H1 (cell line): ENCODE results near the gene SH3YL1. TPM values are rescaled to one million over a fixed set of nuclear protein-coding genes. Genes with fewer than 3 reads are reported as not detected.

Experiments
- CTCF ChIA-PET: fragments of 300-600 bp; sonication (Branson Sonifier 250); formaldehyde crosslinking; loops from one replicate; lab custom pipeline; 2021; ENCODE audit not compliant: partially characterized antibody; lab: Charles Lee
- POLR2A ChIA-PET: fragments of 300-600 bp; sonication (Branson Sonifier 250); formaldehyde crosslinking; loops from one replicate; lab custom pipeline; 2021; ENCODE audit warnings: inconsistent platforms; ENCODE audit not compliant: partially characterized antibody; lab: Charles Lee
- DNase-seq, 2 experiments: peaks; one replicate each; pipeline versions ENCODE4 v3.0.0 to v3.0.0-alpha.2; 2010 to 2022; ENCODE audit warnings: low spot score in 2 of 2, low read depth in 1 of 2, mixed read lengths in 1 of 2
- FAIRE-seq: peaks from 2 replicates; lab custom pipeline; 2011; peaks lifted over from hg19 to GRCh38; lab: Jason Lieb, UNC
- H2AFZ ChIP-seq: 2 replicates; pipeline ENCODE4 v1.8.1; 2012; ENCODE audit warnings: low read length, inconsistent platforms
- H2AK5ac ChIP-seq: 2 replicates; pipeline ENCODE4 v1.6.1; 2013; ENCODE audit warnings: low read depth, low read length
- H2BK120ac ChIP-seq: replicated peaks from 2 replicates; pipeline ENCODE3; 2013; ENCODE audit warnings: low read depth, low read length, inconsistent platforms
- H2BK12ac ChIP-seq: 2 replicates; pipeline ENCODE4 v1.6.1; 2013; ENCODE audit warnings: low read depth, low read length
- H2BK15ac ChIP-seq: 2 replicates; pipeline ENCODE4 v1.6.1; 2013; ENCODE audit warnings: low read length
- H2BK20ac ChIP-seq: 2 replicates; pipeline ENCODE4 v1.6.1; 2013; ENCODE audit warnings: low read length
- H2BK5ac ChIP-seq: 2 replicates; pipeline ENCODE4 v1.6.1; 2013; ENCODE audit warnings: low read depth, low read length
- H3K14ac ChIP-seq: 2 replicates; pipeline ENCODE4 v1.6.1; 2013; ENCODE audit warnings: inconsistent platforms; ENCODE audit not compliant: insufficient read length
- H3K18ac ChIP-seq: 2 replicates; pipeline ENCODE4 v1.6.1; 2013; ENCODE audit warnings: low read length; ENCODE audit errors: extremely low read depth
- H3K23ac ChIP-seq: 2 replicates; pipeline ENCODE4 v1.6.1; 2013; ENCODE audit warnings: inconsistent platforms; ENCODE audit not compliant: insufficient read length
- H3K23me2 ChIP-seq: 2 replicates; pipeline ENCODE4 v1.6.1; 2013; ENCODE audit warnings: low read depth, low read length
- H3K27ac ChIP-seq: 2 replicates; pipeline ENCODE4 v1.6.1; 2011; ENCODE audit warnings: low read depth, low read length, inconsistent platforms
- H3K27me3 ChIP-seq, 4 experiments: replicated peaks in 1 of 4; 1 replicate in 1 of 4; 2 replicates in 3 of 4; pipeline versions ENCODE4 v1.6.1 to v1.8.1; 2011 to 2013; ENCODE audit warnings: low read length in 3 of 4, mild to moderate bottlenecking in 3 of 4, inconsistent platforms in 2 of 4, mixed read lengths in 2 of 4, moderate library complexity in 1 of 4; ENCODE audit not compliant: control insufficient read depth in 3 of 4, insufficient read depth in 3 of 4; ENCODE audit errors: extremely low read depth in 1 of 4
- H3K36me3 ChIP-seq, 4 experiments: 2 replicates each; pipeline versions ENCODE4 v1.6.1 to v1.8.1; 2011 to 2013; ENCODE audit warnings: mild to moderate bottlenecking in 4 of 4, low read length in 3 of 4, moderate library complexity in 2 of 4, control low read depth in 1 of 4, inconsistent platforms in 1 of 4; ENCODE audit not compliant: insufficient read depth in 4 of 4, control insufficient read depth in 2 of 4
- H3K4ac ChIP-seq: replicated peaks from 2 replicates; pipeline ENCODE3; 2013; ENCODE audit warnings: low read length, low read depth, mixed read lengths, inconsistent platforms; ENCODE audit not compliant: insufficient read length
- H3K4me1 ChIP-seq, 4 experiments: replicated peaks in 1 of 4; 1 replicate in 1 of 4; 2 replicates in 3 of 4; pipeline versions ENCODE4 v1.6.1 to v1.8.1; 2011 to 2013; ENCODE audit warnings: low read length in 3 of 4, inconsistent platforms in 2 of 4, mixed read lengths in 1 of 4; ENCODE audit not compliant: insufficient read depth in 4 of 4, control insufficient read depth in 3 of 4
- H3K4me2 ChIP-seq, 2 experiments: 2 replicates each; pipeline versions ENCODE4 v1.6.1 to v1.8.1; 2011 to 2013; ENCODE audit warnings: low read depth in 2 of 2, low read length in 2 of 2, control low read depth in 1 of 2, inconsistent platforms in 1 of 2, mild to moderate bottlenecking in 1 of 2; ENCODE audit not compliant: insufficient read depth in 1 of 2
- H3K4me3 ChIP-seq, 4 experiments: fragments of 200-600, 300-600 bp in 1 of 4; sonication (generic), shearing (Covaris generic), sonication (Bioruptor Twin) in 1 of 4; 2 replicates each; pipeline versions ENCODE4 v1.5.1 to v1.8.1; 2011 to 2016; ENCODE audit warnings: low read length in 4 of 4, low read depth in 3 of 4, control low read depth in 2 of 4, inconsistent platforms in 2 of 4, mild to moderate bottlenecking in 2 of 4, mixed read lengths in 1 of 4, moderate library complexity in 1 of 4; ENCODE audit not compliant: insufficient read depth in 2 of 4; ENCODE audit errors: extremely low read depth in 1 of 4
- H3K56ac ChIP-seq: replicated peaks from 2 replicates; pipeline ENCODE3; 2013; ENCODE audit warnings: low read depth, mild to moderate bottlenecking, mixed read lengths, low read length, inconsistent platforms; ENCODE audit not compliant: insufficient read length
- H3K79me1 ChIP-seq: 2 replicates; pipeline ENCODE4 v1.6.1; 2013; ENCODE audit warnings: low read depth, low read length, control low read depth
- H3K79me2 ChIP-seq, 2 experiments: 2 replicates each; pipeline versions ENCODE4 v1.6.1 to v1.8.1; 2012 to 2013; ENCODE audit warnings: low read length in 2 of 2, mild to moderate bottlenecking in 2 of 2, inconsistent platforms in 1 of 2; ENCODE audit not compliant: insufficient read depth in 2 of 2, control insufficient read depth in 1 of 2
- H3K9ac ChIP-seq, 4 experiments: replicated peaks in 1 of 4; 1 replicate in 1 of 4; 2 replicates in 3 of 4; pipeline versions ENCODE4 v1.6.1 to v1.8.1; 2011 to 2013; ENCODE audit warnings: low read depth in 3 of 4, low read length in 3 of 4, control low read depth in 2 of 4, mild to moderate bottlenecking in 2 of 4, moderate library complexity in 2 of 4, inconsistent platforms in 1 of 4; ENCODE audit errors: extremely low read depth in 1 of 4
- H3K9me3 ChIP-seq, 2 experiments: 2 replicates each; pipeline versions ENCODE4 v1.6.1 to v1.8.1; 2012 to 2013; ENCODE audit warnings: mild to moderate bottlenecking in 2 of 2, moderate library complexity in 2 of 2, control low read depth in 1 of 2, inconsistent platforms in 1 of 2, low read depth in 1 of 2, low read length in 1 of 2, mixed read lengths in 1 of 2; ENCODE audit not compliant: insufficient read depth in 2 of 2
- H4K20me1 ChIP-seq, 2 experiments: replicated peaks in 1 of 2; 2 replicates each; pipeline versions ENCODE3 to v1.8.1; 2011 to 2013; ENCODE audit warnings: inconsistent platforms in 2 of 2, low read length in 2 of 2, mild to moderate bottlenecking in 1 of 2; ENCODE audit not compliant: insufficient read depth in 2 of 2, control insufficient read depth in 1 of 2
- H4K5ac ChIP-seq: 2 replicates; pipeline ENCODE4 v1.6.1; 2013; ENCODE audit warnings: low read length, low read depth, mixed read lengths, inconsistent platforms; ENCODE audit not compliant: insufficient read length
- H4K8ac ChIP-seq: 2 replicates; pipeline ENCODE4 v1.8.0; 2013; ENCODE audit warnings: mild to moderate bottlenecking, moderate library complexity, low read length, inconsistent platforms; ENCODE audit not compliant: insufficient read depth; ENCODE audit errors: extremely low read depth
- H4K91ac ChIP-seq: replicated peaks from 2 replicates; pipeline ENCODE3; 2013; ENCODE audit warnings: low read length, mixed read lengths, inconsistent platforms; ENCODE audit not compliant: insufficient read length
- ATF2 ChIP-seq: IDR thresholded peaks from 2 replicates; pipeline ENCODE4 v1.6.1; 2012; ENCODE audit warnings: low read length, inconsistent platforms
- CHD1 ChIP-seq: IDR thresholded peaks from 2 replicates; pipeline ENCODE4 v1.6.1; 2012; ENCODE audit warnings: low read depth, low read length, improper control_type of control experiment
- E2F6 ChIP-seq: IDR thresholded peaks from 2 replicates; pipeline ENCODE4 v1.6.1; 2012; ENCODE audit warnings: inconsistent platforms
- EZH2 ChIP-seq: fragments of 200-600 bp; sonication (generic); IDR thresholded peaks from 2 replicates; pipeline ENCODE4 v1.7.1; 2012; ENCODE audit warnings: low read depth, mild to moderate bottlenecking, moderate library complexity, low read length, inconsistent platforms; ENCODE audit not compliant: severe bottlenecking
- JUND ChIP-seq: IDR thresholded peaks from 2 replicates; pipeline ENCODE4 v1.6.1; 2011; ENCODE audit warnings: mild to moderate bottlenecking, improper control_type of control experiment, low read length
- KDM5A ChIP-seq: fragments of 200-600 bp; IDR thresholded peaks from 2 replicates; pipeline ENCODE4 v1.7.1; 2012; ENCODE audit warnings: mild to moderate bottlenecking, low read length, inconsistent platforms, mixed read lengths
- SP4 ChIP-seq: IDR thresholded peaks from 2 replicates; pipeline ENCODE4 v1.6.1; 2012; ENCODE audit warnings: low read length, inconsistent platforms
- SRF ChIP-seq: IDR thresholded peaks from 2 replicates; pipeline ENCODE4 v1.6.1; 2011; ENCODE audit warnings: mild to moderate bottlenecking, low read depth, low read length, moderate library complexity
- SUZ12 ChIP-seq: fragments of 200-600 bp; sonication (generic); IDR thresholded peaks from 2 replicates; pipeline ENCODE4 v1.6.1; 2012; ENCODE audit warnings: mild to moderate bottlenecking, inconsistent platforms, low read length, moderate library complexity, mixed read lengths
- TEAD4 ChIP-seq: IDR thresholded peaks from 2 replicates; pipeline ENCODE4 v1.6.1; 2012; ENCODE audit warnings: low read depth, low read length, inconsistent platforms, mixed read lengths
- YY1 ChIP-seq: IDR thresholded peaks from 2 replicates; pipeline ENCODE4 v1.6.1; 2011; ENCODE audit warnings: low read depth, mild to moderate bottlenecking, low read length
- WGBS, 2 experiments: shearing (Covaris generic) in 1 of 2; methylation state at CpG; one replicate each; pipeline versions ENCODE4 v1.1.6 to v1.1.7; 2013 to 2015; ENCODE audit warnings: low lambda C conversion rate in 2 of 2, mixed read lengths in 2 of 2, inconsistent platforms in 1 of 2, low coverage in 1 of 2, missing lambda C conversion rate in 1 of 2; ENCODE audit not compliant: insufficient replicate concordance in 2 of 2, insufficient coverage in 1 of 2, insufficient read length in 1 of 2; ENCODE audit errors: extremely low coverage in 1 of 2, missing lambda C conversion rate in 1 of 2; 5-methylcytosine and 5-hydroxymethylcytosine counted together
- polyA plus RNA-seq, 7 experiments: library from polyadenylated mRNA; depleted of rRNA in 3 of 7; stranded (reverse) in 5 of 7; unstranded in 2 of 7; fragments of >200 nt in 5 of 7; fragments of 200-250 nt in 2 of 7; gene quantifications; 1 replicate in 5 of 7; 2 replicates in 1 of 7; 4 replicates in 1 of 7; pipeline versions ENCODE4 v1.2.1 to v1.2.3, GENCODE V29; 2011 to 2013; ENCODE audit warnings: missing spikeins in 2 of 7, mixed read lengths in 2 of 7
- total RNA-seq: library from RNA; stranded (reverse); fragmentation: NEBNext Ultra II Directional; extraction: Animal tissue kit (Norgen Biotek cat#: 25700); gene quantifications from 2 replicates; pipeline ENCODE4 v1.2.1, GENCODE V29; 2021

SH3YL1 gene
- total and polyA plus RNA-seq, 2 of the 8 experiments (the other 6 are each of a cell fraction or from before 2014, with no cell fraction given), result 13.6 to 37.2 TPM

GRCh38 chr2:275466-275865, 11.6 kb upstream of the SH3YL1 start:
- H2BK15ac ChIP-seq, result no peak overlapping the region
- FAIRE-seq (no peak), DNase-seq (no peak)
- no peak overlapping the region for H2BK120ac ChIP-seq
- H2BK5ac ChIP-seq, result no peak overlapping the region
- no peak overlapping the region for H3K18ac ChIP-seq
- H3K79me1 ChIP-seq, result peaks cover 9% of the 10 kb centered on the region
- H3K9ac ChIP-seq, result no peak overlapping the region
- no peak overlapping the region for H3K27ac ChIP-seq
- peaks cover 18 to 23% of the 10 kb centered on the region in 2 experiments for H4K20me1 ChIP-seq
- H3K9me3 ChIP-seq, result no peaks in the 10 kb centered on the region
- no peaks in the 10 kb centered on the region for H3K23me2 ChIP-seq
- H2AK5ac ChIP-seq, result no peak overlapping the region
- H3K56ac ChIP-seq, result no peak overlapping the region
- POLR2A ChIA-PET, result interaction anchor here (0.8 to 1.8 kb wide), 2 partner anchors 10 to 12 kb away, joined by 3 to 5 read pairs; partner anchors contain the start of gene ALKAL2
- no peaks in the 10 kb centered on the region for H3K27me3 ChIP-seq
- no peak overlapping the region for H3K4me2 ChIP-seq
- H3K4me1 ChIP-seq, result no peaks in the 10 kb centered on the region
- no peak overlapping the region for H3K14ac ChIP-seq
- no peak overlapping the region for H2BK12ac ChIP-seq
- peaks cover 3 to 62% of the 10 kb centered on the region in 2 experiments; a peak in 3 of 4 replicates for H3K79me2 ChIP-seq
- TF ChIP-seq CHD1 (no peak), ATF2 (no peak), SP4 (no peak), EZH2 (no peak), KDM5A (no peak), TEAD4 (no peak), SRF (no peak), SUZ12 (no peak), JUND (no peak), E2F6 (no peak), YY1 (no peak)
- WGBS, 2 experiments, result 88% methylated on average over 6 of the region's 6 CpGs; no CpG with 5 or more reads in 1 of the 2 experiments
- no peak overlapping the region for H4K5ac ChIP-seq
- no peak overlapping the region for H3K4me3 ChIP-seq
- H3K4ac ChIP-seq, result no peak overlapping the region
- H2BK20ac ChIP-seq, result no peak overlapping the region
- CTCF ChIA-PET, result interaction anchor here (0.6 to 2.5 kb wide), 4 partner anchors 15 to 259 kb away, joined by 3 to 12 read pairs (median 4); no protein-coding TSS in a partner anchor
- H3K36me3 ChIP-seq, result peaks cover 14 to 74% (median 37%) of the 10 kb centered on the region in 4 experiments
- no peak overlapping the region for H2AFZ ChIP-seq
- H3K23ac ChIP-seq, result no peak overlapping the region
- no peak overlapping the region for H4K91ac ChIP-seq
- no peak overlapping the region for H4K8ac ChIP-seq
